ENCODE data around the gene INKA2. TPM values are rescaled to one million over a fixed set of nuclear protein-coding genes. Genes with fewer than 3 reads are reported as not detected.

INKA2 gene
- total RNA-seq, 1 experiment from 2014 or later, result 0.54 TPM

- BruUV-seq (replicated peaks), result no TSS peak
- Histone ChIP-seq H3K4me3 (ENCODE audit: low read depth in 2 of 2, low read length in 2 of 2) (no peak overlapping the region), H3K27me3 (ENCODE audit: control insufficient read depth, insufficient read depth, low read length) (no peaks in the 10 kb centered on the region), H3K9me3 (ENCODE audit: control insufficient read depth, insufficient read depth, low read depth, low read length) (no peaks in the 10 kb centered on the region), H3K27ac (ENCODE audit: low read length) (no peak overlapping the region), H3K36me3 (ENCODE audit: control insufficient read depth, insufficient read depth, low read length) (peaks cover 6% of the 10 kb centered on the region; the same call in 1 of the 2 replicates), H3K4me1 (ENCODE audit: control insufficient read depth, insufficient read depth, low read length) (no peaks in the 10 kb centered on the region)
- intact Hi-C loops (cut with micrococcal nuclease; ENCODE audit: unreplicated experiment) (no loop called here), in situ Hi-C loops (cut with HindIII; ENCODE audit: low pct_unique_long_range_greater_than_20kb, low sequenced_read_pairs) (no loop called here)
- TF ChIP-seq, protein P1, sequence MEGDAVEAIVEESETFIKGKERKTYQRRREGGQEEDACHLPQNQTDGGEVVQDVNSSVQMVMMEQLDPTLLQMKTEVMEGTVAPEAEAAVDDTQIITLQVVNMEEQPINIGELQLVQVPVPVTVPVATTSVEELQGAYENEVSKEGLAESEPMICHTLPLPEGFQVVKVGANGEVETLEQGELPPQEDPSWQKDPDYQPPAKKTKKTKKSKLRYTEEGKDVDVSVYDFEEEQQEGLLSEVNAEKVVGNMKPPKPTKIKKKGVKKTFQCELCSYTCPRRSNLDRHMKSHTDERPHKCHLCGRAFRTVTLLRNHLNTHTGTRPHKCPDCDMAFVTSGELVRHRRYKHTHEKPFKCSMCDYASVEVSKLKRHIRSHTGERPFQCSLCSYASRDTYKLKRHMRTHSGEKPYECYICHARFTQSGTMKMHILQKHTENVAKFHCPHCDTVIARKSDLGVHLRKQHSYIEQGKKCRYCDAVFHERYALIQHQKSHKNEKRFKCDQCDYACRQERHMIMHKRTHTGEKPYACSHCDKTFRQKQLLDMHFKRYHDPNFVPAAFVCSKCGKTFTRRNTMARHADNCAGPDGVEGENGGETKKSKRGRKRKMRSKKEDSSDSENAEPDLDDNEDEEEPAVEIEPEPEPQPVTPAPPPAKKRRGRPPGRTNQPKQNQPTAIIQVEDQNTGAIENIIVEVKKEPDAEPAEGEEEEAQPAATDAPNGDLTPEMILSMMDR (IDR thresholded peaks at IDR 0.05), result no peak
- no peak for TF ChIP-seq POLR2AphosphoS5 (IDR thresholded peaks at IDR 0.05; ENCODE audit: low read depth, low read length)
- no peak for ATAC-seq
- ChIA-PET POLR2A (no interaction called here), CTCF (no interaction called here)
- DNase-seq (ENCODE audit: low read depth, low spot score), result no peak
Measured at GRCh38 chr1:111706921-111707320, 32.3 kb downstream of the INKA2 start.

DNA sequence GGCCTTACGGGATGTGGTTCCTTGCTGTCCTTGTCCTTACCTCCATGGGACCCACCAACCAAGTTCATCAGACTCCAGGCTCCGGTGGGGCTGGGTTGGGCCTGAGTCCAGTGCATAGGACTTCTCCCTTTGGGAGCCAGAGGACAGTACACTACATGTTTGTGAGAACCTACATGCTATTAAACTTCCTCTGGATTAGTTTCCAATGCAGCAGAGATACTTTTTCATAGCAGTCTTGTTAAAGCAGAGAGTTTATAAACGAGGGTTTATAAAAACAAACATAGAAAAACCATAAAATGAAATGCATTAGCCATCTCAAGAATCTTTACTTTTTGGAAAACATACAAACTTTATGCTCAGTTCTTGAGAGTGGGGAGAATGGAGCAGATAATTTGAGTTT is 33.4 kb downstream of the INKA2 start:
- Histone ChIP-seq H3K9me3 (ENCODE audit: control insufficient read depth, insufficient read depth, low read depth, low read length) (no peaks in the 10 kb centered on the region), H3K27ac (ENCODE audit: low read length) (no peak overlapping the region), H3K36me3 (ENCODE audit: control insufficient read depth, insufficient read depth, low read length) (peaks cover 6% of the 10 kb centered on the region; the same call in 1 of the 2 replicates), H3K27me3 (ENCODE audit: control insufficient read depth, insufficient read depth, low read length) (no peaks in the 10 kb centered on the region), H3K4me1 (ENCODE audit: control insufficient read depth, insufficient read depth, low read length) (no peaks in the 10 kb centered on the region), H3K4me3 (ENCODE audit: low read depth in 2 of 2, low read length in 2 of 2) (no peak overlapping the region)
- TF ChIP-seq TCF7L2 (IDR thresholded peaks at IDR 0.05; ENCODE audit: low read depth, low read length), result no peak
- TF ChIP-seq, protein P1 (IDR thresholded peaks at IDR 0.05), result no peak
- TF ChIP-seq POLR2AphosphoS5 (IDR thresholded peaks at IDR 0.05; ENCODE audit: low read depth, low read length), result no peak
- TF ChIP-seq SIN3A (IDR thresholded peaks at IDR 0.05; ENCODE audit: borderline replicate concordance, insufficient read depth, low read depth, low read length), result no peak
- TF ChIP-seq, protein P2, sequence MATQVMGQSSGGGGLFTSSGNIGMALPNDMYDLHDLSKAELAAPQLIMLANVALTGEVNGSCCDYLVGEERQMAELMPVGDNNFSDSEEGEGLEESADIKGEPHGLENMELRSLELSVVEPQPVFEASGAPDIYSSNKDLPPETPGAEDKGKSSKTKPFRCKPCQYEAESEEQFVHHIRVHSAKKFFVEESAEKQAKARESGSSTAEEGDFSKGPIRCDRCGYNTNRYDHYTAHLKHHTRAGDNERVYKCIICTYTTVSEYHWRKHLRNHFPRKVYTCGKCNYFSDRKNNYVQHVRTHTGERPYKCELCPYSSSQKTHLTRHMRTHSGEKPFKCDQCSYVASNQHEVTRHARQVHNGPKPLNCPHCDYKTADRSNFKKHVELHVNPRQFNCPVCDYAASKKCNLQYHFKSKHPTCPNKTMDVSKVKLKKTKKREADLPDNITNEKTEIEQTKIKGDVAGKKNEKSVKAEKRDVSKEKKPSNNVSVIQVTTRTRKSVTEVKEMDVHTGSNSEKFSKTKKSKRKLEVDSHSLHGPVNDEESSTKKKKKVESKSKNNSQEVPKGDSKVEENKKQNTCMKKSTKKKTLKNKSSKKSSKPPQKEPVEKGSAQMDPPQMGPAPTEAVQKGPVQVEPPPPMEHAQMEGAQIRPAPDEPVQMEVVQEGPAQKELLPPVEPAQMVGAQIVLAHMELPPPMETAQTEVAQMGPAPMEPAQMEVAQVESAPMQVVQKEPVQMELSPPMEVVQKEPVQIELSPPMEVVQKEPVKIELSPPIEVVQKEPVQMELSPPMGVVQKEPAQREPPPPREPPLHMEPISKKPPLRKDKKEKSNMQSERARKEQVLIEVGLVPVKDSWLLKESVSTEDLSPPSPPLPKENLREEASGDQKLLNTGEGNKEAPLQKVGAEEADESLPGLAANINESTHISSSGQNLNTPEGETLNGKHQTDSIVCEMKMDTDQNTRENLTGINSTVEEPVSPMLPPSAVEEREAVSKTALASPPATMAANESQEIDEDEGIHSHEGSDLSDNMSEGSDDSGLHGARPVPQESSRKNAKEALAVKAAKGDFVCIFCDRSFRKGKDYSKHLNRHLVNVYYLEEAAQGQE (IDR thresholded peaks at IDR 0.05; ENCODE audit: insufficient read depth in 1 of 2, low read depth in 2 of 2, low read length in 1 of 2), result no peak
- intact Hi-C loops (cut with micrococcal nuclease; ENCODE audit: unreplicated experiment), result no loop called here
- DNase-seq (ENCODE audit: low read depth, low spot score) (no peak), ATAC-seq (no peak)
- BruUV-seq (replicated peaks), result no TSS peak
- in situ Hi-C loops (cut with HindIII; ENCODE audit: low pct_unique_long_range_greater_than_20kb, low sequenced_read_pairs), result no loop called here
- CTCF ChIA-PET, result no interaction called here
- POLR2A ChIA-PET, result no interaction called here

Data from Panc1 (cell line).